ENCODE data around the gene CXCR1.
A peak's percentile ranks its signal among the peaks of the same experiment; 100 is the strongest.

The CXCR1 gene

GRCh38 chr2:218166791-218167190, at the start of gene CXCR1:
CXCR1 (minus strand) TSS chr2:218166962; CDS start chr2:218165211, 1,751 bp downstream.
- H3K4me3 ChIP-seq (ENCODE audit: low read depth in 1 of 2, low read length in 2 of 2) = peak within 1 kb of the TSS in 1 of 2 donors; percentile 14
- no peaks in the 10 kb centered on the region for H3K4me1 ChIP-seq (ENCODE audit: control insufficient read depth in 1 of 2, insufficient read depth in 2 of 2, low read length in 2 of 2)
- no peaks in the 10 kb centered on the region for H3K27me3 ChIP-seq (ENCODE audit: low read depth, low read length)
- no peak within 1 kb of the TSS for H3K27ac ChIP-seq (ENCODE audit: low read length)
- H3K9me3 ChIP-seq (ENCODE audit: control insufficient read depth in 1 of 2, low read length in 2 of 2) = no peaks in the 10 kb centered on the region
- no peaks in the 10 kb centered on the region for H3K36me3 ChIP-seq (ENCODE audit: control insufficient read depth in 1 of 2, insufficient read depth in 2 of 2, low read length in 2 of 2)

- Histone ChIP-seq H3K4me3 (ENCODE audit: low read depth in 1 of 2, low read length in 2 of 2) (peak overlapping the region; percentile 96), H3K36me3 (ENCODE audit: control insufficient read depth in 1 of 2, insufficient read depth in 2 of 2, low read length in 2 of 2) (peaks cover under 1 to 4% of the 10 kb centered on the region in 2 donors), H3K27me3 (ENCODE audit: low read depth, low read length) (no peaks in the 10 kb centered on the region), H3K27ac (ENCODE audit: low read length) (peak overlapping the region; percentile 98), H3K9me3 (ENCODE audit: control insufficient read depth in 1 of 2, low read length in 2 of 2) (no peaks in the 10 kb centered on the region), H3K4me1 (ENCODE audit: control insufficient read depth in 1 of 2, insufficient read depth in 2 of 2, low read length in 2 of 2) (peaks cover 23 to 29% of the 10 kb centered on the region in 2 donors)
Measured at GRCh38 chr2:218216336-218216673, 49.5 kb upstream of the CXCR1 start.

GRCh38 chr2:218214116-218214515, 47.4 kb upstream of the CXCR1 start:
- peaks cover 5 to 10% of the 10 kb centered on the region in 2 donors for H3K4me1 ChIP-seq (ENCODE audit: control insufficient read depth in 1 of 2, insufficient read depth in 2 of 2, low read length in 2 of 2)
- no peaks in the 10 kb centered on the region for H3K27me3 ChIP-seq (ENCODE audit: low read depth, low read length)
- H3K36me3 ChIP-seq (ENCODE audit: control insufficient read depth in 1 of 2, insufficient read depth in 2 of 2, low read length in 2 of 2) = peaks cover 0 to 4% of the 10 kb centered on the region in 2 donors
- H3K9me3 ChIP-seq (ENCODE audit: control insufficient read depth in 1 of 2, low read length in 2 of 2) = no peaks in the 10 kb centered on the region
- no peak overlapping the region for H3K27ac ChIP-seq (ENCODE audit: low read length)
- H3K4me3 ChIP-seq (ENCODE audit: low read depth in 1 of 2, low read length in 2 of 2) = no peak overlapping the region

GRCh38 chr2:218209078-218209477, 42.3 kb upstream of the CXCR1 start:
- Histone ChIP-seq H3K4me3 (ENCODE audit: low read depth in 1 of 2, low read length in 2 of 2) (no peak overlapping the region), H3K36me3 (ENCODE audit: control insufficient read depth in 1 of 2, insufficient read depth in 2 of 2, low read length in 2 of 2) (no peaks in the 10 kb centered on the region), H3K9me3 (ENCODE audit: control insufficient read depth in 1 of 2, low read length in 2 of 2) (no peaks in the 10 kb centered on the region), H3K27ac (ENCODE audit: low read length) (no peak overlapping the region), H3K27me3 (ENCODE audit: low read depth, low read length) (no peaks in the 10 kb centered on the region), H3K4me1 (ENCODE audit: control insufficient read depth in 1 of 2, insufficient read depth in 2 of 2, low read length in 2 of 2) (no peaks in the 10 kb centered on the region)

- Histone ChIP-seq H3K9me3 (ENCODE audit: control insufficient read depth in 1 of 2, low read length in 2 of 2) (no peaks in the 10 kb centered on the region), H3K4me3 (ENCODE audit: low read depth in 1 of 2, low read length in 2 of 2) (no peak overlapping the region), H3K27ac (ENCODE audit: low read length) (no peak overlapping the region), H3K27me3 (ENCODE audit: low read depth, low read length) (no peaks in the 10 kb centered on the region), H3K36me3 (ENCODE audit: control insufficient read depth in 1 of 2, insufficient read depth in 2 of 2, low read length in 2 of 2) (no peaks in the 10 kb centered on the region), H3K4me1 (ENCODE audit: control insufficient read depth in 1 of 2, insufficient read depth in 2 of 2, low read length in 2 of 2) (no peaks in the 10 kb centered on the region)
Measured at GRCh38 chr2:218202266-218202665, 35.5 kb upstream of the CXCR1 start.

GRCh38 chr2:218196974-218197373, 30.2 kb upstream of the CXCR1 start:
- H3K36me3 ChIP-seq (ENCODE audit: control insufficient read depth in 1 of 2, insufficient read depth in 2 of 2, low read length in 2 of 2) = no peaks in the 10 kb centered on the region
- no peaks in the 10 kb centered on the region for H3K27me3 ChIP-seq (ENCODE audit: low read depth, low read length)
- H3K9me3 ChIP-seq (ENCODE audit: control insufficient read depth in 1 of 2, low read length in 2 of 2) = no peaks in the 10 kb centered on the region
- no peak overlapping the region for H3K27ac ChIP-seq (ENCODE audit: low read length)
- H3K4me1 ChIP-seq (ENCODE audit: control insufficient read depth in 1 of 2, insufficient read depth in 2 of 2, low read length in 2 of 2) = peaks cover 0 to 8% of the 10 kb centered on the region in 2 donors
- H3K4me3 ChIP-seq (ENCODE audit: low read depth in 1 of 2, low read length in 2 of 2) = no peak overlapping the region

GRCh38 chr2:218194880-218195279, 28.1 kb upstream of the CXCR1 start:
- Histone ChIP-seq H3K27ac (ENCODE audit: low read length) (no peak overlapping the region), H3K9me3 (ENCODE audit: control insufficient read depth in 1 of 2, low read length in 2 of 2) (no peaks in the 10 kb centered on the region), H3K4me3 (ENCODE audit: low read depth in 1 of 2, low read length in 2 of 2) (no peak overlapping the region)

GRCh38 chr2:218193701-218194100, 26.9 kb upstream of the CXCR1 start:
- Histone ChIP-seq H3K4me3 (ENCODE audit: low read depth in 1 of 2, low read length in 2 of 2) (no peak overlapping the region), H3K27me3 (ENCODE audit: low read depth, low read length) (no peaks in the 10 kb centered on the region), H3K27ac (ENCODE audit: low read length) (no peak overlapping the region), H3K4me1 (ENCODE audit: control insufficient read depth in 1 of 2, insufficient read depth in 2 of 2, low read length in 2 of 2) (peaks cover 0 to 10% of the 10 kb centered on the region in 2 donors), H3K36me3 (ENCODE audit: control insufficient read depth in 1 of 2, insufficient read depth in 2 of 2, low read length in 2 of 2) (no peaks in the 10 kb centered on the region), H3K9me3 (ENCODE audit: control insufficient read depth in 1 of 2, low read length in 2 of 2) (no peaks in the 10 kb centered on the region)

More at GRCh38 chr2:218194880-218195279, 28.1 kb upstream of the CXCR1 start:
- Histone ChIP-seq H3K4me1 (ENCODE audit: control insufficient read depth in 1 of 2, insufficient read depth in 2 of 2, low read length in 2 of 2) (peaks cover 0 to 10% of the 10 kb centered on the region in 2 donors), H3K36me3 (ENCODE audit: control insufficient read depth in 1 of 2, insufficient read depth in 2 of 2, low read length in 2 of 2) (no peaks in the 10 kb centered on the region), H3K27me3 (ENCODE audit: low read depth, low read length) (no peaks in the 10 kb centered on the region)

- no peaks in the 10 kb centered on the region for H3K9me3 ChIP-seq (ENCODE audit: control insufficient read depth in 1 of 2, low read length in 2 of 2)
- H3K36me3 ChIP-seq (ENCODE audit: control insufficient read depth in 1 of 2, insufficient read depth in 2 of 2, low read length in 2 of 2) = no peaks in the 10 kb centered on the region
- no peaks in the 10 kb centered on the region for H3K27me3 ChIP-seq (ENCODE audit: low read depth, low read length)
- H3K27ac ChIP-seq (ENCODE audit: low read length) = no peak overlapping the region
- H3K4me3 ChIP-seq (ENCODE audit: low read depth in 1 of 2, low read length in 2 of 2) = no peak overlapping the region
- H3K4me1 ChIP-seq (ENCODE audit: control insufficient read depth in 1 of 2, insufficient read depth in 2 of 2, low read length in 2 of 2) = peaks cover 0 to 18% of the 10 kb centered on the region in 2 donors
Measured at GRCh38 chr2:218192902-218193430, 26.2 kb upstream of the CXCR1 start.

GRCh38 chr2:218188528-218188927, 21.8 kb upstream of the CXCR1 start:
- no peaks in the 10 kb centered on the region for H3K9me3 ChIP-seq (ENCODE audit: control insufficient read depth in 1 of 2, low read length in 2 of 2)
- no peaks in the 10 kb centered on the region for H3K27me3 ChIP-seq (ENCODE audit: low read depth, low read length)
- H3K4me3 ChIP-seq (ENCODE audit: low read depth in 1 of 2, low read length in 2 of 2) = no peak overlapping the region
- H3K27ac ChIP-seq (ENCODE audit: low read length) = no peak overlapping the region
- peaks cover 8 to 36% of the 10 kb centered on the region in 2 donors for H3K4me1 ChIP-seq (ENCODE audit: control insufficient read depth in 1 of 2, insufficient read depth in 2 of 2, low read length in 2 of 2)
- H3K36me3 ChIP-seq (ENCODE audit: control insufficient read depth in 1 of 2, insufficient read depth in 2 of 2, low read length in 2 of 2) = no peaks in the 10 kb centered on the region

- H3K4me1 ChIP-seq (ENCODE audit: control insufficient read depth in 1 of 2, insufficient read depth in 2 of 2, low read length in 2 of 2) = peaks cover 8 to 33% of the 10 kb centered on the region in 2 donors
- no peak overlapping the region for H3K4me3 ChIP-seq (ENCODE audit: low read depth in 1 of 2, low read length in 2 of 2)
- no peaks in the 10 kb centered on the region for H3K36me3 ChIP-seq (ENCODE audit: control insufficient read depth in 1 of 2, insufficient read depth in 2 of 2, low read length in 2 of 2)
- H3K27ac ChIP-seq (ENCODE audit: low read length) = peak overlapping the region; percentile 11
- H3K27me3 ChIP-seq (ENCODE audit: low read depth, low read length) = no peaks in the 10 kb centered on the region
- no peaks in the 10 kb centered on the region for H3K9me3 ChIP-seq (ENCODE audit: control insufficient read depth in 1 of 2, low read length in 2 of 2)
Measured at GRCh38 chr2:218187296-218188015, 20.7 kb upstream of the CXCR1 start.

GRCh38 chr2:218186876-218187275, 20.1 kb upstream of the CXCR1 start:
- peak overlapping the region; percentile 11 for H3K27ac ChIP-seq (ENCODE audit: low read length)
- no peaks in the 10 kb centered on the region for H3K9me3 ChIP-seq (ENCODE audit: control insufficient read depth in 1 of 2, low read length in 2 of 2)
- H3K36me3 ChIP-seq (ENCODE audit: control insufficient read depth in 1 of 2, insufficient read depth in 2 of 2, low read length in 2 of 2) = no peaks in the 10 kb centered on the region
- H3K4me3 ChIP-seq (ENCODE audit: low read depth in 1 of 2, low read length in 2 of 2) = no peak overlapping the region
- H3K4me1 ChIP-seq (ENCODE audit: control insufficient read depth in 1 of 2, insufficient read depth in 2 of 2, low read length in 2 of 2) = peaks cover 8 to 28% of the 10 kb centered on the region in 2 donors
- no peaks in the 10 kb centered on the region for H3K27me3 ChIP-seq (ENCODE audit: low read depth, low read length)

All from muscle layer of duodenum (tissue), 2 donors.